HepG2 (cell line): ENCODE measurements around the gene KAZN. TPM values are rescaled to one million over a fixed set of nuclear protein-coding genes. Genes with fewer than 3 reads are reported as not detected.

Experiments used
- ATAC-seq: fragments of 200-7000 bp; cut with Tn5 transposase; 3 replicates; pipeline ENCODE4 v1.9.1; 2020; ENCODE audit warnings: mild to moderate bottlenecking, moderate library complexity
- BruUV-seq: library from RNA; stranded (reverse); fragments of 400-500 nt; replicated peaks from 2 replicates; lab custom pipeline; 2021; lab: Mats Ljungman, UMichigan
- CTCF ChIA-PET: fragments of 300-600 bp; formaldehyde crosslinking; extraction: SDS; loops from one replicate; lab custom pipeline; 2021; ENCODE audit warnings: low total read pairs, inconsistent platforms, low intra/inter-chr PET ratio; lab: Yijun Ruan, JAX
- POLR2A ChIA-PET: fragments of 350-600 bp; sonication (Branson Sonifier 250); formaldehyde crosslinking; loops from one replicate; lab custom pipeline; 2020; ENCODE audit warnings: antibody characterized with exemption, inconsistent platforms; lab: Yijun Ruan, JAX
- DNase-seq: peaks from one replicate; pipeline ENCODE4 v3.0.0-alpha.2; 2015; ENCODE audit warnings: low spot score
- FAIRE-seq: peaks from 3 replicates; lab custom pipeline; 2011; peaks lifted over from hg19 to GRCh38; lab: Jason Lieb, UNC
- H2AFZ ChIP-seq: one replicate; pipeline ENCODE4 v1.6.1; 2011; ENCODE audit warnings: low read length, inconsistent platforms
- H3K27ac ChIP-seq: fragments of 300-600 bp; 3 replicates; pipeline ENCODE4 v1.8.0; 2011; ENCODE audit warnings: mixed run types, mild to moderate bottlenecking, mixed read lengths, low read length, inconsistent platforms; ENCODE audit not compliant: insufficient read depth; ENCODE audit errors: extremely low read length
- H3K27me3 ChIP-seq, 2 experiments: fragments of 200-600 bp in 1 of 2; 2 replicates in 1 of 2; 3 replicates in 1 of 2; pipeline versions ENCODE4 v1.6.0 to v1.8.0; 2011; ENCODE audit warnings: low read length in 2 of 2, mild to moderate bottlenecking in 2 of 2, moderate library complexity in 2 of 2, inconsistent platforms in 1 of 2; ENCODE audit not compliant: insufficient read depth in 2 of 2, control insufficient read depth in 1 of 2
- H3K36me3 ChIP-seq, 2 experiments: fragments of 200-600 bp in 1 of 2; replicated peaks in 1 of 2; 2 replicates in 1 of 2; 3 replicates in 1 of 2; pipeline versions ENCODE4 v1.5.1 to v1.8.0; 2011; ENCODE audit warnings: low read length in 2 of 2, inconsistent platforms in 1 of 2; ENCODE audit not compliant: insufficient read depth in 2 of 2, control insufficient read depth in 1 of 2
- H3K4me1 ChIP-seq: 2 replicates; pipeline ENCODE4 v1.5.1; 2012; ENCODE audit warnings: low read length, inconsistent platforms; ENCODE audit not compliant: insufficient read depth
- H3K4me2 ChIP-seq: 2 replicates; pipeline ENCODE4 v1.6.0; 2011; ENCODE audit warnings: low read depth, low read length, inconsistent platforms
- H3K4me3 ChIP-seq, 3 experiments: fragments of 200-600 bp in 1 of 3; sonication (generic), shearing (Covaris generic) in 1 of 3; replicated peaks in 1 of 3; 2 replicates each; pipeline ENCODE4 v1.5.1; 2011 to 2016; ENCODE audit warnings: low read length in 3 of 3, inconsistent platforms in 2 of 3, low read depth in 2 of 3, mild to moderate bottlenecking in 2 of 3, control low read depth in 1 of 3, mixed read lengths in 1 of 3; ENCODE audit not compliant: insufficient read depth in 1 of 3
- H3K79me2 ChIP-seq: one replicate; pipeline ENCODE4 v1.6.1; 2011; ENCODE audit warnings: low read length, inconsistent platforms; ENCODE audit not compliant: insufficient read depth
- H3K9ac ChIP-seq: 2 replicates; pipeline ENCODE4 v1.6.0; 2011; ENCODE audit warnings: mild to moderate bottlenecking, low read depth, low read length, inconsistent platforms; ENCODE audit not compliant: insufficient read depth
- H3K9me3 ChIP-seq: 2 replicates; pipeline ENCODE4 v1.5.1; 2012; ENCODE audit warnings: mild to moderate bottlenecking, low read length
- H4K20me1 ChIP-seq: 2 replicates; pipeline ENCODE4 v1.6.0; 2011; ENCODE audit warnings: inconsistent platforms, mild to moderate bottlenecking, low read length, moderate library complexity; ENCODE audit not compliant: insufficient read depth
- CEBPB ChIP-seq: IDR thresholded peaks from 2 replicates; pipeline ENCODE4 v1.6.1; 2011; ENCODE audit warnings: low read depth, low read length, improper control_type of control experiment, borderline replicate concordance
- CEBPG ChIP-seq: IDR thresholded peaks from 2 replicates; pipeline ENCODE4 v1.6.1; 2016
- DZIP1 ChIP-seq: sonication (generic); formaldehyde crosslinking; IDR thresholded peaks from 2 replicates; pipeline ENCODE4 v1.5.0; 2020; ENCODE audit warnings: mild to moderate bottlenecking, missing genetic modification reagents
- KLF13 ChIP-seq: sonication (generic); formaldehyde crosslinking; IDR thresholded peaks from 2 replicates; pipeline ENCODE4 v1.4.0; 2020; ENCODE audit warnings: mild to moderate bottlenecking, missing genetic modification reagents
- MAFF ChIP-seq: IDR thresholded peaks from 2 replicates; pipeline ENCODE4 v1.6.1; 2011; ENCODE audit warnings: low read depth, low read length, improper control_type of control experiment
- NFYB ChIP-seq: sonication (generic); formaldehyde crosslinking; IDR thresholded peaks from 2 replicates; pipeline ENCODE4 v1.4.0; 2020; ENCODE audit warnings: missing genetic modification reagents
- RNF2 ChIP-seq: fragments of 450-650 bp; conservative IDR thresholded peaks from 2 replicates; pipeline ENCODE4 v1.6.1; 2016; ENCODE audit warnings: low read depth
- SMC3 ChIP-seq: IDR thresholded peaks from 2 replicates; pipeline ENCODE4 v1.6.1; 2011; ENCODE audit warnings: low read length, improper control_type of control experiment
- SNRNP70 ChIP-seq: fragments of 200-400 bp; formaldehyde crosslinking; IDR thresholded peaks from 2 replicates; pipeline ENCODE4 v1.6.1; 2017; ENCODE audit warnings: mild to moderate bottlenecking, low read depth, low read length, moderate library complexity
- TBL1XR1 ChIP-seq: fragments of 150-350 bp; IDR thresholded peaks from 2 replicates; pipeline ENCODE4 v1.6.1; 2014; ENCODE audit warnings: borderline replicate concordance, low read length; ENCODE audit not compliant: partially characterized antibody
- ZBTB33 ChIP-seq: sonication (generic); formaldehyde crosslinking; IDR thresholded peaks from 2 replicates; pipeline ENCODE4 v1.4.0; 2020; ENCODE audit warnings: missing genetic modification reagents
- ZBTB37 ChIP-seq: sonication (generic); formaldehyde crosslinking; IDR thresholded peaks from 2 replicates; pipeline ENCODE4 v1.4.0; 2020; ENCODE audit warnings: mild to moderate bottlenecking, missing genetic modification reagents
- ZNF18 ChIP-seq: sonication (generic); formaldehyde crosslinking; IDR thresholded peaks from 2 replicates; pipeline ENCODE4 v1.8.0; 2022; ENCODE audit warnings: mild to moderate bottlenecking, missing genetic modification reagents; ENCODE audit not compliant: insufficient replicate concordance
- ZNF276 ChIP-seq: sonication (generic); formaldehyde crosslinking; IDR thresholded peaks from 2 replicates; pipeline ENCODE4 v1.4.0; 2020; ENCODE audit warnings: mild to moderate bottlenecking, low read depth, missing genetic modification reagents
- ZNF552 ChIP-seq: sonication (generic); formaldehyde crosslinking; IDR thresholded peaks from 2 replicates; pipeline ENCODE4 v1.9.0; 2022; ENCODE audit warnings: missing genetic modification reagents, mild to moderate bottlenecking, borderline replicate concordance
- ZNF672 ChIP-seq: sonication (generic); formaldehyde crosslinking; IDR thresholded peaks from 2 replicates; pipeline ENCODE4 v1.8.1; 2022; ENCODE audit warnings: missing genetic modification reagents
- WGBS: methylation state at CpG from one replicate; pipeline ENCODE4 v1.1.6; 2017; ENCODE audit warnings: low lambda C conversion rate; 5-methylcytosine and 5-hydroxymethylcytosine counted together
- in situ Hi-C: cut with HindIII; loops from 2 replicates; pipeline ENCODE4 v1.10.0; 2017; ENCODE audit warnings: low pct_unique_long_range_greater_than_20kb; ENCODE audit not compliant: extremely low pct_ligation_motif_present
- intact Hi-C: fragments of 100-400 bp; cut with micrococcal nuclease; formaldehyde crosslinking; loops from one replicate; pipeline ENCODE4 v1.10.0; 2022; ENCODE audit not compliant: unreplicated experiment
- polyA plus RNA-seq, 8 experiments: library from polyadenylated mRNA; depleted of rRNA in 3 of 8; stranded (reverse) in 7 of 8; unstranded in 1 of 8; fragments of >200 nt; fragmentation: Illumina TruSeq in 4 of 8; extraction: Trizol in 4 of 8; gene quantifications; 2 replicates each; pipeline versions ENCODE4 v1.2.1 to v1.2.3, GENCODE V29; 2011 to 2016; ENCODE audit warnings: low read depth in 4 of 8, missing spikeins in 1 of 8, mixed read lengths in 1 of 8; ENCODE audit not compliant: insufficient read depth in 1 of 8
- total RNA-seq, 5 experiments: library from RNA; depleted of rRNA; stranded (reverse); fragments of >200 nt; fragmentation: Illumina TruSeq; extraction: Trizol; gene quantifications; 2 replicates each; pipeline ENCODE4 v1.2.3, GENCODE V29; 2016; ENCODE audit warnings: low read depth in 1 of 5

Gene KAZN
- total and polyA plus RNA-seq, 2 of the 13 experiments (the other 11 are each of a cell fraction or from before 2014, with no cell fraction given), result 10.4 to 13.5 TPM

GRCh38 chr1:14919751-14920150 is 321.3 kb downstream of the KAZN start:
- in situ Hi-C loops, result loop anchor here (25.0 kb wide), 1 partner anchor 118 kb away; no protein-coding TSS in a partner anchor
- H3K4me3 ChIP-seq, result no peak overlapping the region
- H3K36me3 ChIP-seq, result no peaks in the 10 kb centered on the region
- H3K27ac ChIP-seq, result no peak overlapping the region
- H3K27me3 ChIP-seq, result no peaks in the 10 kb centered on the region; a peak in 3 of 5 replicates
- ATAC-seq (no peak), DNase-seq (no peak), FAIRE-seq (no peak)
- no peak overlapping the region for H2AFZ ChIP-seq
- BruUV-seq, result no TSS peak
- no peaks in the 10 kb centered on the region for H3K9me3 ChIP-seq
- peaks cover under 1% of the 10 kb centered on the region for H3K79me2 ChIP-seq
- H3K4me2 ChIP-seq, result no peak overlapping the region
- no peak overlapping the region for H3K9ac ChIP-seq
- 20% methylated on average over 5 of the region's 5 CpGs for WGBS
- no peaks in the 10 kb centered on the region for H4K20me1 ChIP-seq
- H3K4me1 ChIP-seq, result peaks cover 48% of the 10 kb centered on the region
- intact Hi-C loops, result no loop called here
- ChIA-PET POLR2A (no interaction called here), CTCF (no interaction called here)
- peak; percentile 79 for TF ChIP-seq MAFF
- TF ChIP-seq CEBPG (CRISPR knock-in tag), result peak; percentile 88
- no peak for TF ChIP-seq TBL1XR1
- TF ChIP-seq ZBTB37 (CRISPR knock-in tag), result no peak
- peak; percentile 25; the same call in 1 of the 2 replicates for TF ChIP-seq SMC3
- TF ChIP-seq DZIP1 (CRISPR knock-in tag), result no peak
- no peak for TF ChIP-seq ZNF552
- TF ChIP-seq ZNF18 (CRISPR knock-in tag), result no peak
- no peak for TF ChIP-seq KLF13 (CRISPR knock-in tag)
- TF ChIP-seq ZBTB33 (CRISPR knock-in tag), result no peak
- no peak for TF ChIP-seq NFYB (CRISPR knock-in tag)
- no peak for TF ChIP-seq ZNF672 (CRISPR knock-in tag)
- TF ChIP-seq CEBPB, result peak; percentile 98
- TF ChIP-seq RNF2, result no peak
- no peak for TF ChIP-seq SNRNP70
- TF ChIP-seq ZNF276 (CRISPR knock-in tag), result no peak
